GM19238 (cell line): ENCODE data around the gene AMN1.
A peak's percentile ranks its signal among the peaks of the same experiment; 100 is the strongest.
"Not testable (repeated sequence)": the region's sequence is repeated elsewhere in the genome, so short reads cannot be mapped to it uniquely, and the experiment has no call there.

Experiments used
- DNase-seq: peaks from one replicate; pipeline ENCODE4 v3.0.0; 2011; ENCODE audit warnings: low spot score; ENCODE audit not compliant: insufficient read length

The AMN1 gene

DNA sequence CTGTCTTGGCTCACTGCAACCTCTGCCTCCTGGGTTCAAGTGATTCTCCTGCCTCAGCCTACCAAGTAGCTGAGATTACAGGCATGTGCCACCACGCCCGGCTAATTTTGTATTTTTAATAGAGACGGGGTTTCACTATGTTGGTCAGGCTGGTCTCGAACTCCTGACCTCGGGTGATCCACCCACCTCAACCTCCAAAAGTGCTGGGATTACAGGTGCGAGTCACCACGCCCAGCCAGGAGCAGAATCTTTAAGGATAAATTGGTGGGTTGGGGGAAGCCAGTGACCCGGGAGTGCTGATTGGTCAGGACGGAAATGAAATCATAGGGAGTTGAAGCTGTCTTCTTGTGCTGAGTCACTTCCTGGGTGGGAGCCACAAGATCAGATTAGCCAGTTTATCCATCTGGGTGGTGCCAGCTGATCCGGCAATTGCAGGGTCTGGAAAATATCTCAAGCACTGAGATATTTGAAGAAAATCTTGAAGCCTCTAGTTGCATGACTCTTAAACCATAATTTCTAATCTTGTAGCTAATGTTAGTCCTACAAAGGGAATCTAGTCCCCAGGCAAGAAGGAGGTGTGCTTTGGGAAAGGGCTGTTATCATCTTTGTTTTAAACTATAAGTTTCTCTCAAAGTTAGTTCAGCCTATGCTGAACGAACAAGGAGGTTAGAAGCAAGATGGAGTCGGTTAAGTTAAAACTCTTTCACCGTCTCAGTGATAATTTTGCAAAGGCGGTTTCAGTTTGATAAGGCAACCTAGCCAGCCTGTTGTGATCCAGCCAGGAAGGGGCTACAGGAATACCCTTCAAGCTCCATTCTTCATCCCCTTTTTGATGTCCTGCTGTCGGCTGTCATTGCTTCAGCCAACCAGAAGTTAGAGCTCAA, 5.0 kb upstream of the AMN1 start:
- DNase-seq, result not testable (repeated sequence)

DNA sequence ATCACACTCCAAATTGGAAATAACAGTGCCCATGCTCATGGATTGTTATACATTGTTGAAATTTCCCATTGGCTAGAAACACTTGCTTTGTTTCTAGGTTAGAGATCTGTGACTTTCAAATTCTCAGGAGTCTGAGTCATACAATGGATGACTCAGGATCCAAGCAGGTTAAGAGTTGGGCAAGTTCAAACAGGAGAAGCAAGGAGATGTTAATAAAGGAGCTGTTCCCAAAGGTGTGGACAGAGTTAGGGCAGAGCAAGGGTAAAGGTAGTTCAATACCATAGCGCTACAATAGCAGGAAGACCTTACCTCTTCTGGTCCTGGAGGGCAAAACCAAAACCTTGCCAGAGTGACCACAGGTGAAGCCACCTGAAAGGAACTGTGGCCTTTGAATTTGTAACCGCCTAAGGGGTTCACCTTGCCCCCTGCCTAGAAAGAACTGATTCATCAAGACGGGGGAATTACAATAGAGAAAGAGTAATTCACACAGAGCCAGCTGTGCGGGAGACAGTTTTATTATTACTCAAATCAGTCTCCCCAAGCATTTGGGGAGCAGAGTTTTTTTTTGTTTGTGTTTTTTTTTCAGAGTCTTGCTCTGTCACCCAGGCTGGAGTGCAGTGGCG, 4.2 kb upstream of the AMN1 start:
- no peak for DNase-seq

DNA sequence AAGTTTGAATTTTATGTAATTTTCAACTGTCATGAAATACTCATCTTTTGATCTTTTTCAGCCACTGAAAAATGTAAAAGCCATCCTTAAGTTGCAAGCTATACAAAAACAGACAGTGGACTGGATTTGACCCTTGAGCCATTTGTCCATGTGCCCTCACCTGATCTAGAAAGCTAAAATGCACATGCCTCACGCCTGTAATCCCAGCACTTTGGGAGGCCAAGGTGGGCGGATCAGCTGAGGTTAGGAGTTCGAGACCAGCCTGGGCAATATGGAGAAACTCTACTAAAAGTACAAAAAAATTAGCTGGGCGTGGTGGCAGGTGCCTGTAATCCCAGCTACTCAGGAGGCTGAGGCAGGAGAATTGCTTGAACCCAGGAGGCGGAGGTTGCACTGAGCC, 2.4 kb upstream of the AMN1 start:
- DNase-seq, result not testable (repeated sequence)

DNA sequence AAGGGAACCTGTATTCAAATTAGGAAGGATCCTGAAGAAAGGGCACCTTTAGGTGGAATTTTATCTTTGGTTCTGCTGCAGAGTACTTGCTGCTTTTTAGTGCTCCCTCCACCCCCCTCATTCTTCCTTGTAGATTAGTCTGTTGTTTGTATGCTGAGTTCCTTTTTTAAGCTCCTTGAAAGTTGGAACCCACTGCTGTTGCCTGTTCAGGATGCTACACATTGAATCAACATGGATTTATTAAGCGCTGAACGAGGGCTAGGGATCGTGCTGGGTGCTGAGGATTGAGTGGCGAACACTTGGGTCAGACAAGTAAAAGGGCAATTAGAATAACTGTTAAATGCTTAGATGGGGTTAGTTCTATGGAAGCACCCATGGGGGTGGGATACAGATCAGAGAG, 884 bp upstream of the AMN1 start:
- no peak for DNase-seq

DNA sequence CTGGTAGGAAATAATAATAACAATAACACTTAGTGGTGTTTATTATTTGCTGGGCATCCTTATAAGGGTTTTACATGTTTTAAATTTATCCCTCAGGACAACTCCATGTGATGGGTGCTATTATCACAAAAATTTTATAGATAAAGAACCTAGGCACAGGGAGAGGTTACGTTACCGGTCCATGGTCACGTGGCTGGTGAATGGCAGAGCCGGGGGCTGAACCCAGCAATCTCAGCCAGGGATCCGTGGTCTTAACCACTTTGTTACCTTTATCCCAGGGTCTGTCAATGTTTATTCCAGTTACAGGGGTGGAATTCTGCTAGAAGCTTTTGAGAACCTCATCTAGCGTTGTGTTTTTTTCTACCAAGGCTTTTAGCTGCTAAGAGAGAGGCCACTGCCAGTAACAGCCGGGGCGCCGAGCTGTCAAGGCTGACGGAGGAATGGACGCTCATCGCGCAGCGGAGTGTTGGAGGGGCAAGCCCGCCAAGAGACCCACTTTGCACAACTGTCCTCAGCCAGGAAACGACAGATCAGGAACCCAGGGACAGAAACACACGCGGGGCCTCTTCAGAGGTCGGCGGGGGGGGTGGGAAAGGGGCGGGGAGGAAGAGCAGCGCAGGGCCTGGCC, 418 bp downstream of the AMN1 start:
- DNase-seq, result no peak

DNA sequence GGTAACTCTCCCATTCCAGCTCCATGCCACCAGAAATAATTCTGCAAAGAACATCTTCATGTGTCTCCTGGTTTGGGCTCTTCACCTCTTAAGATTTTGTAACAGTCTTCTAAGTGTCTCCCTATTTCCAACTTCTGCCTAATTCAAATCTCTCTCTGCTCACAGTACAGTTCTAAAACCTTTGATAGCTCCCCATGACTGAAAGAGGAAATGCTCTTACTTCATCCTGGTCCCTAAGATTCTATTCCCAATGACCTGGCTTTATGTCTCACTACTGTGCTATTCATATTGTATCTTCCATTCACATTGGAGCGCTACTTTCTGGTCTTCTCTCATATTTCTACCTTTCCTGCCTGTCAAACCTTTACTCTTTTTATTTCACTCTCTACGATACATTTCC, 1.6 kb downstream of the AMN1 start:
- DNase-seq, result no peak

DNA sequence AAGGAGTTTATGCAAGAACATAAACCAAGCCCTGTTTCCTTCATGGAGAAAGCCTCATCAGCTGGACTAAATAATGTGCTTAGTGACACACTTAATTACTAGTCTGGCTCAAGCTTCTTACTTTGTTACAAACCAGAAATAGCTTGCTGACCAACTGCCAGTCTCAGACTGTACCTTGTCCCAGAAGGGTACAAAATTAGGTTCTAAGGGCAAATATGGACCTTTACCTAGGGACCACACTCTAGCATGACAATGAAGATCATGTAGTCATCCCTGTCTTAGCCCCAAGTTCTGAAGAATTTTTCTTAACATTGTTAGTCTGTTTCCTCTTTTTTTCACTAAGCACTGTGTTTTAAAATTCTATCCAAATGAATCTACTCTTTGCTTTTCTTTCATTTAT, 2.2 kb downstream of the AMN1 start:
- DNase-seq, result no peak

DNA sequence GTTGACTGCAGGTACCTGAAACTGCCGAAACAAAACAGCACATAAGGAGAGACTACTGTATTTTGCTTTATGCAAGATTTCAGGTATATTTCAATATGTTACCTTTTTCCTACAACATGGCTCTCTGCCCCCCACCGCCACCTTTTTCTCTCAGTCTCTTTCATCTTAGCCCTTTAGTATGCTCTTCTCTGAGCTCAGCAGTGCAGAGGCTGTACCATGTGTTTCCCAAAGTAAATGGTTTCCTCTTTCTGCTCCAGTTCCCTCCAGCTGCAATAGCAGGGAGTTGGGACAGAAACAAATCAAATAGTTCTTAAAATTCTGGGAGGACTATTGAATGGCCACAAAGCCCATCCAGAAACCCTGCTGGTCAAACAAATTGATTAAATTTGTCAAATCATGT, 4.3 kb downstream of the AMN1 start:
- no peak for DNase-seq

DNA sequence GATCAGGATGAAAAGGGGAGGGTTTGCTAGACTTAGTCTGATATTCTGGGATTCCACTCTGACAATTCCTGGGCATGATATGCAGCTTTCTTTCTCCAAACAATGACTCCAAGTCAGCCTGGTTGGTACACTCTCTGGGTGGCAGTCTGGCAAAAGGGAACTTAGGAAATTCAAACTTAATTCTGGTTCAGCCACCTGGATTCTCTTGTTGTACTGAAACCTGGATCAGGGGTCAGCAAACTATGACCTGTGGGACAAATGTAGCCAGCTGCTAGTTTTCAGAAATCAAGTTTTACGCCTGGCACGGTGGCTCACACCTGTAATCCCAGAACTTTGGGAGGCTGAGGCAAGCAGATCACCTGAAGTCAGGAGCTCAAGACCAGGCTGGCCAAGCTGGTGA, 6.2 kb downstream of the AMN1 start:
- no peak for DNase-seq

DNA sequence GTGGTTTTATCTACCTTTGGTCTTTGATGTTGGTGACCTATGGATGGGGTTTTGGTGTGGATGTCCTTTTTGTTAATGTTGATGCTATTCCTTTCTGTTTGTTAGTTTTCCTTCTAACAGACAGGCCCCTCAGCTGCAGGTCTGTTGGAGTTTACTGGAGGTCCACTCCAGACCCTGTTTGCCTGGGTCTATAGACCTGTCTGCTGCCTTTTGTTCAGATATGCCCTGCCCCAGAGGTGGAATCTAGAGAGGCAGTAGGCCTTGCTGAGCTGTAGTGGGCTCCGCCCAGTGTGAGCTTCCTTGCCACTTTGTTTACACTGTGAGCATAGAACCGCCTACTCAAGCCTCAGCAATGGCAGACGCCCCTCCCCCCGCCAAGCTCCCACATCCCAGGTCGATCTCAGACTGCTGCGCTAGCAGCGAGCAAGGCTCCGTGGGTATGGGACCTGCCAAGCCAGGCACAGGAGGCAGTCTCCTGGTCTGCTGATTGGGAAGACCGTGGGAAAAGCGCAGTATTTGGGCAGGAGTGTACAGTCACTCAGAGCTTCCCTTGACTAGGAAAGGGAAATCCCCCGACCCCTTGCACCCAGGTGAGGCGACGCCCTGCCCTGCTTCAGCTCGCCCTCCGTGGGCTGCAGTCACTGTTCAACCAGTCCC, 10.2 kb downstream of the AMN1 start:
- not testable (repeated sequence) for DNase-seq

DNA sequence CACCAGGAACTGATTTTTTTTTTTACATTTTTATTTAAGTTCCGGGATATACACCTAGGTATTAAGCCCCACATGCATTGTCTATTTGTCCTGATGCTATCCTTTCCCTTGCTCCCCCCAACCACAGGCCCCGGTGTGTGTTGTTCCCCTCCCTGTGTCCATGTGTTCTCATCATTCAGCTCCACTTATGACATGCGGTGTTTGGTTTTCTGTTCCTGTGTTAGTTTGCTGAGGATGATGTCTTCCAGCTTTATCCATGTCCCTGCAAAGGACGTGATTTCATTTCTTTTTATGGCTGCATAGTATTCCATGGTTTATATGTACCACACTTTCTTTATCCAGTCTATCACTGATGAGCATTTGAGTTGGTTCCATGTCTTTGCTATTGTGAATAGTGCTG, 11.8 kb downstream of the AMN1 start:
- DNase-seq, result not testable (repeated sequence)

DNA sequence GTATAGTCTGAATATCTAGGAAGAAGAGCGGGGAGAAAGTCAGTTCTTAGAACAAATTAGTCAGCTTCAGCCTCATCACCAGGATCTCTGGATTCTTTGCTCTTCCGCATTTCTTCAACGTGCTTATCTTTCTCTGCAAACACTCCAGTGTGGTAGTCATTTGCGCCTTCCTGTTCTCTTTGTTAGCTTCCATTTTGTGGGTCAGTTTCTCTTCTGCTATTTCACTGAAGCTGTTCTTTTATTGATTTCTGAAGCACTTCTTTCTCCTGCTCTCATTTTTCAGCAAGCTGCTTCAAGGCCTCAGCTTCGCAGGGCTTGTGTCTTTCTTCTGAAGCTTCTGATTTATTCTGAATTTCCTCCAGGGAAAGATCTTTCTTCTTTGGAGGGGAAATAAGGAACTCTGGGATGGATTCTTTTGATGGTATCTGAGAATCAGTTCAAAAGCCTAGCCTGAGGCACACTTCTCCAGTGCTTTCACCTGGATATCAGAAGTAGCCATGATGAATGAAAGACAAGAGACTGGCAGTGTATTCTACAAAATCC, 13.5 kb downstream of the AMN1 start:
- no peak for DNase-seq

DNA sequence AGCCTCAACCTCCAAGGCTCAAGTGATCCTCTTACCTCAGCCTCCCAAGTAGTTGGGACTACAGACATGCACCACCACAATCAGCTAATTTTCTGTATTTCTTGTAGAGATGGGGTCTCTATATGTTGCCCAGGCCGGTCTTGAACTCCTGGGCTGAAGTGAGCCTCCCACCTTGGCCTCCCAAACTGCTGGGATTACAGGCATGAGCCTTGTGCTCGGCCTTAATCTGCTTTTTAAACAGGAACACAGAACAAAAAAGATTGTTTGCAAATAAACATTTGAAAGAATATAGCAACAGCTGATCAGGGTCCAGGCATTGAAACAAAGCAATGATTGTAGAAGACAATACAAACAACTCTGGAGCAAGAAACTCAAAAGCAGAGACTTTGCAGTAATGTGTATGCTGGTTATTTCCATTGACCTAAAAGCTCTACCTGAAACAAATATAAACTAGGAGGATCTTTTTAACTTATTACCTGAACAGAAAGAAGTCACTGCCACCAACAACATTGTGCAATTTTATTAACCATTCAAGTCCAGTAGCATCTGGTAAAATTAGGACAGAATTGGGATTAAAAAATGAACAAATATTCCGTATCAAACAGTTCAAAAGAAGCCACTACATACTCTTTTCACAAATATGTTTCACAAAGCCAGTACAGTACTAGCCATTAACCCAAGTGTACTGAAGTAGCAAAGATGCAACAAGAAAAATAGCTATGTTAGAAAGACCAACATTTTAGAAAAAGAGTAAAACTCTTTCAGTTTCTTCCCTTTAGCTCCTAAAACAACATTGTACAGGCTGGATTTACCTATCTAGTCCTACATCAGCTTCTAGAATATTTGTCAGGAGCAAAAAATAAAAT, 14.2 kb downstream of the AMN1 start:
- DNase-seq, result no peak

DNA sequence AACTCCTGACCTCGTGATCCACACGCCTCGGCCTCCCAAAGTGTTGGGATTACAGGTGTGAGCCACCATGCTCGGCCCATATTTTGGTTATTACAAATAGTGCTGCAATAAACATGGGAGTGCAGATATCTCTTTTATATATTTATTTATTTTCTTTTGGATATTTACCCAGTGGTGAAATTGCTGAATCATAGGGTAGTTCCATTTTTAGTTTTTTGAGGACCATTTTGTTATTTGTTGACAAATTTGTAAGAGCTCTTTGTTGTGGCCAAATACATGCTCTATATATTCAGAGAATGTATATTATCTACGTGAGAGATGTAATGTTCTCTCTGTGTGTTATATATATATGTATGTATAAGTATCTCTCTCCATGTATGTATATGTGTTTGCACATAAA, 15.9 kb downstream of the AMN1 start:
- no peak for DNase-seq

DNA sequence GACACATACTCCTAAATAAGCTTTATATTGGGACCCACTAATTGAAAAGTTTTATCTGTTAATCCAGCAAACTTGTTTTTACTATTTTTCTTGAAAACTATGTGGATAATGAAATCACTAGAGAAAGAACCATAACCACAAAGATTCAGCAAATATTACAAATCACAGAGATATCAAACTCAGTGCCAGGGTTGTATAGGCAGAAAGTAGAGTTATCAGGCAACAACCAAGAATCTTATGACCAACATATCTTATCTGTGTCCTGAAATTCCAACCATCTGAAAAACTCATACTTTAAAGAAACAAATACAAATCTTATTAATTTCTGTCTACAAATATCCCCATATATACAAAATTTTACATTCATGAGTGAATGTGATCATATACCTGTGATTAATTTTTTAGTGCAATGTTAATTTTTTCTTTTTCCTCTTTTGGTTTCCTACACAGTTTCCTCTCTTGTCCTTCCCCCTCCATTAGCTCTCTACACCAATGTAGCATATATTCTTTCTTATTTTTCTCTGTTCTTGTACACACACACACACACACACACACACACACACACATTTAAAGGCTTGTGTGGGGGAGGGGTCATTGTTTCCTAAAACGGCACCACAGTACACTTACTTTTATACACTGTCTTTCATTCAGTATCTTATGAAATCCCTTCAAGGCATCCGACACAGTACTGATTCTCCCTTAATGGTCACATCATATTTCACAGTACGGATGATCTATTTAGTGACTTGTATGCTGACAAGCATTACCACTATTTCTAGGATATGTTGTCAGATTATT, 18.6 kb downstream of the AMN1 start:
- DNase-seq, result no peak

DNA sequence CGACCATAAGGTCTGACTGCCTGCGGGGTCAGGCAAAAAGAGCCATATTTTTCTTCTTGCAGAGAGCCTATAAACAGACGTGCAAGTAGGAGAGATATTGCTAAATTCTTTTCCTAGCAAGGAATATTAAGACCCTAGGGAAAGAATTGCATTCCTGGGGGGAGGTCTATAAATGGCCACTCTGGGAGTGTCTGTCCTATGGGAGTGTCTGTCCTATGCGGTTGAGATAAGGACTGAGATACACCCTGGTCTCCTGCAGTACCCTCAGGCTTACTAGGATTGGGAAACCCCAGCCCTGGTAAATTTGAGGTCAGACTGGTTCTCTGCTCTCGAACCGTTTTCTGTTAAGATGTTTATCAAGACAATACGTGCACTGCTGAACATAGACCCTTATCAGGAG, 20.7 kb downstream of the AMN1 start:
- DNase-seq, result not testable (repeated sequence)

DNA sequence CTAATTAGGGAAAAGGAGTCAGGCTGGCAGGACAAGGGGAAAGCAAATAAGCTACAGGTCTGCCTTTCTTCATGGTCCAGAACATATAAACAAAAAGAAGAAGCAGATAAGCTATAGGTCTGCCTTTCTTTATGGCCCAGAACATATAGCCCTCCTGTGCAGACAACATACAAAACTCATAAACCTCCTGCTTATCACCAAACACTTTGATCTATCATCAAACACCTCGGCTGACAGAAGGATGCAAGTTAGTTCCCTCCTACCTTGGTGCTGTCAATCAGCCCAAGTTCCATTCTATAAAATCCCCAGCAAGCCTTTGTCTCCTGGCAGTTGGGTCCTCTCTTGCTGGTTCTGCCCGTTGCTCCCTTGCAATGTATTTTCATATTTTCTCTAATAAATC, 23.2 kb downstream of the AMN1 start:
- no peak for DNase-seq

DNA sequence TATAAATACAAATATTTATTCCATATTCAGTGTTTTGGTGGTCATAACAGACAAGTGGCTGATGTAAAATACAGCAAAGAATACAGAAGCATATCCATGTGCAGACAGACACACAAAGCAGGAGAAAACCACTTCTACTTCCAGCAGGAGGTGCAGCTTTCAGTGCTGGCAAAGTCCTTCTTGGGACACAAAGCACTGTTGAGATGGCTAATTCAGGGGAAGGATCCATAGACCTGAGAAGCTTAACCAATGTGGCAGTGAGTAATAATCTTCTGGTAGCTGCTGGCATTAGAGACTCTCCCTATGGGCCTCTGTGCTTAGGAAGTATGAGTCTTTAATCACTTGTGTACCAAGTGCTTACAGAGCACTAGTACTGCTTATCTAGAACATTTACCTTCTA, 26.8 kb downstream of the AMN1 start:
- DNase-seq, result no peak

DNA sequence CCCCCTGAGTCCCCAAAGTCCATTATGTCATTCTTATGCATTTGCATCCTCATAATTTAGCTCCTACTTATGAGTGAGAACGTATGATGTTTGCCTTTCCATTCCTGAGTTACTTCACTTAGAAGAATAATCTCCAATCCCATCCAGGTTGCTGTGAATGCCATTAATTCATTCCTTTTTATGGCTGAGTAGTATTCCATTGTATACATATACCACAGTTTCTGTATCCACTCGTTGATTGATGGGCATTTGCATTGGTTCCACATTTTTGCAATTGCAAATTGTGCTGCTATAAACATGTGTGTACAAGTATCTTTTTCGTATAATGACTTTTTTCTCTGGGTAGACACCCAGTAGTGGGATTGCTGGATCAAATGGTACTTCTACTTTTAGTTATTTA, 38.9 kb downstream of the AMN1 start:
- DNase-seq, result not testable (repeated sequence)

DNA sequence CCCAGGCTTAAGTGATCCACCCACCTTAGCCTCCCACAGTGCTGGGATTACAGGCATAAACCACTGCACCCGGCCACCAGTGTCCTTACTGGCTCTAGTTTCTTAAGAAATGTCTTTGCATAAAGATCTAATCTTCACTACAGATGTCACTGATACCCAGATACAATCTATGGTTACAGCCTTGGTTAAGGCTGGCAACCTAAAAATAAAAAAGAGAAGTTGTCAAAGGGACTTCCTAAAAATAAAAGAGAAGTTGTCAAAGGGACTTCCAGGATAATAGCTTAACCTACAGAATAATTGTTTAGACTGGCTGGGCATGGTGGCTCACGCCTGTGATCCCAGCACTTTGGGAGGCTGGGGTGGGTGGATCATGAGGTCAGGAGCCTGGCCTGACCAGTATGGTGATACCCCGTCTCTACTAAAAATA, 41.7 kb downstream of the AMN1 start:
- peak; percentile 2 for DNase-seq
